GF-D8 (cell line): Measurements from ENCODE around the gene CLK4.

Experiments used
- DNase-seq: peaks from one replicate; lab custom pipeline; 2025; lab: John Stamatoyannopoulos, UW

The CLK4 gene

GRCh38 chr5:178637356-178638074 lies 10.7 kb upstream of the CLK4 start:
- DNase-seq = no peak

GRCh38 chr5:178632285-178632684 lies 5.4 kb upstream of the CLK4 start:
- DNase-seq = no peak

GRCh38 chr5:178630951-178631350 lies 4.1 kb upstream of the CLK4 start:
- DNase-seq = no peak

GRCh38 chr5:178630475-178630930 lies 3.7 kb upstream of the CLK4 start:
- no peak for DNase-seq

- DNase-seq = no peak
These were observed 379 bp upstream of the CLK4 start for GRCh38 chr5:178627259-178627598.

GRCh38 chr5:178625679-178626483 lies 969 bp downstream of the CLK4 start:
- no peak for DNase-seq

GRCh38 chr5:178624631-178625546 lies 2.0 kb downstream of the CLK4 start:
- DNase-seq = no peak

- DNase-seq = no peak
These were observed 4.1 kb downstream of the CLK4 start for GRCh38 chr5:178622679-178623247.

- no peak for DNase-seq
These were observed 7.5 kb downstream of the CLK4 start for GRCh38 chr5:178619390-178619789.

- DNase-seq = no peak
These were observed 14.6 kb downstream of the CLK4 start for GRCh38 chr5:178612299-178612698.

GRCh38 chr5:178606269-178606668 lies 20.6 kb downstream of the CLK4 start:
- no peak for DNase-seq

GRCh38 chr5:178605788-178606187 lies 21.1 kb downstream of the CLK4 start:
- DNase-seq = no peak

GRCh38 chr5:178602752-178603151 lies 24.1 kb downstream of the CLK4 start:
- DNase-seq = no peak

- no peak for DNase-seq
These were observed 31.1 kb downstream of the CLK4 start for GRCh38 chr5:178595750-178596149.

- no peak for DNase-seq
These were observed 31.7 kb downstream of the CLK4 start for GRCh38 chr5:178595150-178595549.

GRCh38 chr5:178590924-178591423 lies 35.9 kb downstream of the CLK4 start:
- DNase-seq = no peak

- DNase-seq = no peak
These were observed 36.5 kb downstream of the CLK4 start, which contains the start of gene COL23A1 for GRCh38 chr5:178590141-178590923. Gene COL23A1 (minus strand): TSS chr5:178590393.

GRCh38 chr5:178589180-178590140 lies 37.4 kb downstream of the CLK4 start:
- no peak for DNase-seq

GRCh38 chr5:178588769-178589168 lies 38.1 kb downstream of the CLK4 start:
- DNase-seq = no peak
